PC-9 (cell line): ENCODE data around the gene BCAR1.

Experiments
- EZH2 ChIP-seq: fragments of 200-600 bp; sonication (generic); IDR thresholded peaks from 2 replicates; pipeline ENCODE4 v1.8.0; 2017; ENCODE audit warnings: antibody characterized with exemption, low read depth
- TF ChIP-seq, protein P1 (sequence below): fragments of 200-600 bp; sonication (generic); conservative IDR thresholded peaks from 2 replicates; pipeline ENCODE4 v1.6.1; 2017; ENCODE audit warnings: mixed run types, antibody characterized with exemption, mild to moderate bottlenecking, moderate library complexity

DNA sequence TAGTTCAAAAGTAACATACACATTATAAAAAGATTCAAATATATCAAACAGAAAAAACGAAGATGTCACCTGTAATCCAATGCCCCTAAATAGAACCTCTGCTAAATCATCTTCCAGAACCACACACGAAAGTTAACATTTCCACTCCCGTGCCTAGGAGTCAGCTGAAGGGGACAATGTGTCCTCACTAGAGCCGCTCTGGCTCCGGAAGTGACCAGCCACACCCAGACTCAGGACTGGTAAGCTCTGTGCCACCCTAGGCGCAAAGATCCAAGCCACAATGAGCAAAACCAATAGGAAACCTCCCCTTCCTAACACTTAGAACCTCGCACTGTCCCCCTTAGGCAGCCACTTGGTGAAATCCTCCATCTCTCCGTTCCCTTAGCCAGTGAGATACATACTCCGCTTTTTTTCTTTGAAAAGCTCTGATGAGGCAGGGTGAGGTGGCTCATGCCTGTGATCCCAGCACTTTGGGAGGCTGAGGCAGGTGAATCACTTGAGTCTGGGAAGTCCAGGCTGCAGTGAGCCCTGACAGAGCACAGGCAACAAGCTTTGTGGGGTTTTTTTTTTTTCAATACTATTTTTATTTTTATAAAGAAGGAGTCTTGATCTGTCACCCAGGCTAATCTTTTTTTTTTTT lies 20.8 kb downstream of the BCAR1 start:
- TF ChIP-seq, protein P1, sequence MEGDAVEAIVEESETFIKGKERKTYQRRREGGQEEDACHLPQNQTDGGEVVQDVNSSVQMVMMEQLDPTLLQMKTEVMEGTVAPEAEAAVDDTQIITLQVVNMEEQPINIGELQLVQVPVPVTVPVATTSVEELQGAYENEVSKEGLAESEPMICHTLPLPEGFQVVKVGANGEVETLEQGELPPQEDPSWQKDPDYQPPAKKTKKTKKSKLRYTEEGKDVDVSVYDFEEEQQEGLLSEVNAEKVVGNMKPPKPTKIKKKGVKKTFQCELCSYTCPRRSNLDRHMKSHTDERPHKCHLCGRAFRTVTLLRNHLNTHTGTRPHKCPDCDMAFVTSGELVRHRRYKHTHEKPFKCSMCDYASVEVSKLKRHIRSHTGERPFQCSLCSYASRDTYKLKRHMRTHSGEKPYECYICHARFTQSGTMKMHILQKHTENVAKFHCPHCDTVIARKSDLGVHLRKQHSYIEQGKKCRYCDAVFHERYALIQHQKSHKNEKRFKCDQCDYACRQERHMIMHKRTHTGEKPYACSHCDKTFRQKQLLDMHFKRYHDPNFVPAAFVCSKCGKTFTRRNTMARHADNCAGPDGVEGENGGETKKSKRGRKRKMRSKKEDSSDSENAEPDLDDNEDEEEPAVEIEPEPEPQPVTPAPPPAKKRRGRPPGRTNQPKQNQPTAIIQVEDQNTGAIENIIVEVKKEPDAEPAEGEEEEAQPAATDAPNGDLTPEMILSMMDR, result no peak
- TF ChIP-seq EZH2, result no peak
